HG03039 (cell line): ENCODE results near the gene FARP1.
"Not testable (repeated sequence)": the region's sequence is repeated elsewhere in the genome, so short reads cannot be mapped to it uniquely, and the experiment has no call there.

Experiments used
- ATAC-seq: cut with Tn5 transposase; IDR thresholded peaks from one replicate; pipeline ENCODE4 v1.9.1; 2021; ENCODE audit warnings: mild to moderate bottlenecking, moderate library complexity; ENCODE audit not compliant: unreplicated experiment

Gene FARP1

GRCh38 chr13:98348466-98349200 is 205.7 kb downstream of the FARP1 start:
- ATAC-seq: no peak

- ATAC-seq: no peak
Measured at GRCh38 chr13:98349731-98350305, 206.9 kb downstream of the FARP1 start.

GRCh38 chr13:98350746-98351330 is 207.9 kb downstream of the FARP1 start:
- ATAC-seq: no peak

- no peak for ATAC-seq
Measured at GRCh38 chr13:98351636-98352035, 208.7 kb downstream of the FARP1 start.

GRCh38 chr13:98352226-98352625 is 209.3 kb downstream of the FARP1 start:
- no peak for ATAC-seq

GRCh38 chr13:98353750-98354149 is 210.9 kb downstream of the FARP1 start:
- ATAC-seq: no peak

- ATAC-seq: no peak
Measured at GRCh38 chr13:98358937-98359336, 216.0 kb downstream of the FARP1 start.

GRCh38 chr13:98360545-98360944 is 217.7 kb downstream of the FARP1 start:
- no peak for ATAC-seq

GRCh38 chr13:98363326-98363725 is 220.4 kb downstream of the FARP1 start:
- no peak for ATAC-seq

- ATAC-seq: no peak
Measured at GRCh38 chr13:98364179-98364578, 221.3 kb downstream of the FARP1 start.

- ATAC-seq: no peak
Measured at GRCh38 chr13:98364647-98365046, 221.8 kb downstream of the FARP1 start.

GRCh38 chr13:98365302-98365701 is 222.4 kb downstream of the FARP1 start:
- no peak for ATAC-seq

- ATAC-seq: no peak
Measured at GRCh38 chr13:98366010-98366409, 223.1 kb downstream of the FARP1 start.

- no peak for ATAC-seq
Measured at GRCh38 chr13:98366443-98366842, 223.5 kb downstream of the FARP1 start.

GRCh38 chr13:98366959-98367358 is 224.1 kb downstream of the FARP1 start:
- ATAC-seq: no peak

- ATAC-seq: no peak
Measured at GRCh38 chr13:98368019-98368418, 225.1 kb downstream of the FARP1 start.

GRCh38 chr13:98369520-98369919 is 226.6 kb downstream of the FARP1 start:
- not testable (repeated sequence) for ATAC-seq

- ATAC-seq: no peak
Measured at GRCh38 chr13:98370261-98370660, 227.4 kb downstream of the FARP1 start.

GRCh38 chr13:98370806-98371515 is 228.1 kb downstream of the FARP1 start:
- no peak for ATAC-seq

GRCh38 chr13:98371516-98372023 is 228.7 kb downstream of the FARP1 start:
- ATAC-seq: no peak

GRCh38 chr13:98372876-98373275 is 230.0 kb downstream of the FARP1 start:
- no peak for ATAC-seq
